CMK (cell line): ENCODE measurements around the gene PRAMEF26.
"Not testable (repeated sequence)": the region's sequence is repeated elsewhere in the genome, so short reads cannot be mapped to it uniquely, and the experiment has no call there.

ENCODE experiments used
- DNase-seq: peaks from one replicate; pipeline ENCODE4 v3.0.0-alpha.2; 2010; ENCODE audit warnings: low read depth

The PRAMEF26 gene

GRCh38 chr1:13155909-13156308, at the start of gene PRAMEF26:
PRAMEF26 (minus strand) TSS chr1:13156009; CDS start chr1:13153095, 2,914 bp downstream.
- not testable (repeated sequence) for DNase-seq

GRCh38 chr1:13201309-13201708, 45.5 kb upstream of the PRAMEF26 start, which contains the start of gene PRAMEF13:
PRAMEF13 (minus strand) TSS chr1:13201409; CDS start chr1:13199589, 1,820 bp downstream.
- DNase-seq: not testable (repeated sequence)

DNA sequence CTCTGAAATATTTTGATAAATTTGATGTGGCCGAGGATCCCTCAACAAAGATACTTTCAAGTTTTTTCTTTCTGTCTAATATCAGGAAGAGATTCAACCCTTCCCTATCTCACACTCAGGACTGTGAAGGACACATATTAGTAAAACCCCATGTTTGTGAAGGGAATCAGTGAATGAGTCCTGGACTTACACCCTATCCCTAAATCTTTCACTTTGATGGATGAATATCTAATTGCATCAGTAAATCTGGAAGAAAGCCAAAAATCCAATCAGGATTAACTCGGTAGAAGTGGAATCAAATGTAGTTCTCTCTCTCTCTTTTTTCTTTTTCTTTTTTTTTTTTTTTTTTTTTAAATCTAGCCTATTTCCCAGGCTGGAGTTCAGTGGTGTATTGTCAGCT, 15.7 kb upstream of the PRAMEF26 start, which contains the start of gene PRAMEF9:
TSS of gene PRAMEF9 (plus strand) at position 301 of the 400 bp plus-strand sequence. CDS start 3,433 bp downstream, outside the sequence.
- not testable (repeated sequence) for DNase-seq

- not testable (repeated sequence) for DNase-seq
Observed at GRCh38 chr1:13165531-13165930, 9.7 kb upstream of the PRAMEF26 start, which contains the start of gene HNRNPCL4. HNRNPCL4 (minus strand) TSS chr1:13165631; CDS start chr1:13165467, 164 bp downstream.

DNA sequence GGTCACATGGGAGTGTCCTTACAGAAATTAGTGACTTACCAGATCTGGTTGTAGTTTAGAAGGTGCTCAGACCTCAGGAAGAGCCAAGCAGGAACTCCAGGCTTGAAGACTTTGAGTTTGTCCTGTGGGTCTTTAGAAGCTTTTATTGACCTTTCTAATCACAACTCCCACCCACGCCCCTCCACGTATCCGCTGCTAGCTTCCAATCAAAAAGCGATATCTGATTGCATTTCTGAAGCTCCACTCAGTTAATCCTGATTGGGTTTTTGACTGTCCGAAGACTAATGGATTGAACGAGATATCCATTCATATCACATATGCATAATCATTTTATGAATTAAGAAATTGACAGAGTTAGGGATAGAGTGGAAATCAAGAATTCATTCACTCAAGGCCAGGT, 39.1 kb downstream of the PRAMEF26 start, which contains the start of gene HNRNPCL2:
TSS of gene HNRNPCL2 (minus strand) at position 101 of the 400 bp plus-strand sequence. CDS start 454 bp downstream, outside the sequence.
- DNase-seq: not testable (repeated sequence)
